ENCODE measurements around the gene ADARB1.

ADARB1 gene

GRCh38 chr21:45033791-45034555 lies 40.4 kb upstream of the ADARB1 start:
- TF ChIP-seq CTCF (IDR thresholded peaks at IDR 0.05; ENCODE audit: control extremely low read depth, extremely low read depth, low read depth, missing control alignments), result no peak
- ChIA-PET CTCF (no interaction called here), POLR2A (no interaction called here)
- no peak for DNase-seq (ENCODE audit: extremely low spot score)

GRCh38 chr21:45034556-45035476 lies 39.6 kb upstream of the ADARB1 start:
- DNase-seq (ENCODE audit: extremely low spot score), result no peak
- ChIA-PET POLR2A (no interaction called here), CTCF (no interaction called here)
- no peak for TF ChIP-seq CTCF (IDR thresholded peaks at IDR 0.05; ENCODE audit: control extremely low read depth, extremely low read depth, low read depth, missing control alignments)

- ChIA-PET CTCF (no interaction called here), POLR2A (no interaction called here)
- TF ChIP-seq CTCF (IDR thresholded peaks at IDR 0.05; ENCODE audit: control extremely low read depth, extremely low read depth, low read depth, missing control alignments), result no peak
- no peak for DNase-seq (ENCODE audit: extremely low spot score)
Measured at GRCh38 chr21:45035477-45035848, 38.9 kb upstream of the ADARB1 start.

- CTCF ChIA-PET, result interaction anchor here (0.6 to 2.0 kb wide), 2 partner anchors 11 to 201 kb away, joined by 3 to 6 read pairs; no protein-coding TSS in a partner anchor
Measured at GRCh38 chr21:45036630-45037029, 37.8 kb upstream of the ADARB1 start.

GRCh38 chr21:45037986-45038385 lies 36.4 kb upstream of the ADARB1 start:
- TF ChIP-seq CTCF (IDR thresholded peaks at IDR 0.05; ENCODE audit: control extremely low read depth, extremely low read depth, low read depth, missing control alignments), result no peak
- POLR2A ChIA-PET, result no interaction called here
- DNase-seq (ENCODE audit: extremely low spot score), result no peak
- CTCF ChIA-PET, result interaction anchor here (2.0 kb wide), 1 partner anchor 10 kb away, joined by 6 read pairs; no protein-coding TSS in a partner anchor

More at GRCh38 chr21:45036630-45037029, 37.8 kb upstream of the ADARB1 start:
- TF ChIP-seq CTCF (IDR thresholded peaks at IDR 0.05; ENCODE audit: control extremely low read depth, extremely low read depth, low read depth, missing control alignments), result no peak
- DNase-seq (ENCODE audit: extremely low spot score), result no peak
- POLR2A ChIA-PET, result no interaction called here

- TF ChIP-seq CTCF (IDR thresholded peaks at IDR 0.05; ENCODE audit: control extremely low read depth, extremely low read depth, low read depth, missing control alignments), result no peak
- CTCF ChIA-PET, result no interaction called here
- no peak for DNase-seq (ENCODE audit: extremely low spot score)
- POLR2A ChIA-PET, result no interaction called here
Measured at GRCh38 chr21:45039317-45040156, 34.8 kb upstream of the ADARB1 start.

All from GM10248 (cell line).